OCI-LY1 (cell line): ENCODE data around the gene MYO1E.

Experiments
- EZH2 ChIP-seq: fragments of 200-600 bp; sonication (generic), shearing (Covaris generic); IDR thresholded peaks from 2 replicates; pipeline ENCODE4 v1.8.0; 2017; ENCODE audit warnings: borderline replicate concordance, mixed run types, mild to moderate bottlenecking, antibody characterized with exemption, low read length, moderate library complexity, mixed read lengths
- TF ChIP-seq, protein P1 (sequence below): fragments of 200-600 bp; sonication (generic), shearing (Covaris generic); IDR thresholded peaks from 2 replicates; pipeline ENCODE4 v1.5.1; 2017; ENCODE audit warnings: mild to moderate bottlenecking, antibody characterized with exemption, low read length, moderate library complexity, mixed read lengths

GRCh38 chr15:59338414-59338813, 34.3 kb downstream of the MYO1E start:
- TF ChIP-seq, protein P1, sequence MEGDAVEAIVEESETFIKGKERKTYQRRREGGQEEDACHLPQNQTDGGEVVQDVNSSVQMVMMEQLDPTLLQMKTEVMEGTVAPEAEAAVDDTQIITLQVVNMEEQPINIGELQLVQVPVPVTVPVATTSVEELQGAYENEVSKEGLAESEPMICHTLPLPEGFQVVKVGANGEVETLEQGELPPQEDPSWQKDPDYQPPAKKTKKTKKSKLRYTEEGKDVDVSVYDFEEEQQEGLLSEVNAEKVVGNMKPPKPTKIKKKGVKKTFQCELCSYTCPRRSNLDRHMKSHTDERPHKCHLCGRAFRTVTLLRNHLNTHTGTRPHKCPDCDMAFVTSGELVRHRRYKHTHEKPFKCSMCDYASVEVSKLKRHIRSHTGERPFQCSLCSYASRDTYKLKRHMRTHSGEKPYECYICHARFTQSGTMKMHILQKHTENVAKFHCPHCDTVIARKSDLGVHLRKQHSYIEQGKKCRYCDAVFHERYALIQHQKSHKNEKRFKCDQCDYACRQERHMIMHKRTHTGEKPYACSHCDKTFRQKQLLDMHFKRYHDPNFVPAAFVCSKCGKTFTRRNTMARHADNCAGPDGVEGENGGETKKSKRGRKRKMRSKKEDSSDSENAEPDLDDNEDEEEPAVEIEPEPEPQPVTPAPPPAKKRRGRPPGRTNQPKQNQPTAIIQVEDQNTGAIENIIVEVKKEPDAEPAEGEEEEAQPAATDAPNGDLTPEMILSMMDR, result no peak
- TF ChIP-seq EZH2, result no peak
